Activated B cell treated with CpG ODN at 0.5 μM for 24 hours (primary cell): Measurements from ENCODE around the gene ADAMTS15. TPM values are rescaled to one million over a fixed set of nuclear protein-coding genes. Genes with fewer than 3 reads are reported as not detected.

Experiments used
- ATAC-seq: fragments of 200-7000 bp; cut with Tn5 transposase; one replicate; pipeline ENCODE4 v1.10.0; 2021; ENCODE audit warnings: low read depth, mild to moderate bottlenecking, moderate library complexity
- CTCF ChIA-PET: fragments of 350-600 bp; sonication (Branson Sonifier 250); formaldehyde crosslinking; loops from one replicate; lab custom pipeline; 2021; ENCODE audit warnings: antibody characterized with exemption; lab: Charles Lee
- POLR2A ChIA-PET: fragments of 350-600 bp; sonication (Branson Sonifier 250); formaldehyde crosslinking; loops from one replicate; lab custom pipeline; 2021; ENCODE audit warnings: antibody characterized with exemption; lab: Charles Lee
- DNase-seq: peaks from one replicate; pipeline ENCODE4 v3.0.0; 2022
- H3K27ac Mint-ChIP-seq: one replicate; pipeline ENCODE4 v1.8.0; 2020; ENCODE audit warnings: mixed read lengths
- H3K27me3 Mint-ChIP-seq: one replicate; pipeline ENCODE4 v1.8.0; 2021; ENCODE audit warnings: mixed read lengths
- H3K36me3 Mint-ChIP-seq: one replicate; pipeline ENCODE4 v1.8.0; 2021; ENCODE audit warnings: low read depth, mixed read lengths
- H3K4me1 Mint-ChIP-seq: one replicate; pipeline ENCODE4 v1.8.0; 2021; ENCODE audit warnings: mixed read lengths
- H3K4me3 Mint-ChIP-seq: one replicate; pipeline ENCODE4 v1.8.0; 2020; ENCODE audit warnings: mild to moderate bottlenecking, mixed read lengths
- H3K9me3 Mint-ChIP-seq: one replicate; pipeline ENCODE4 v1.8.0; 2020; ENCODE audit warnings: mixed read lengths
- intact Hi-C: fragments of 100-400 bp; cut with micrococcal nuclease; formaldehyde crosslinking; loops from one replicate; pipeline ENCODE4 v1.15.1; 2024
- total RNA-seq: library from RNA; stranded (reverse); gene quantifications from 2 replicates; pipeline ENCODE4 v1.2.3, GENCODE V29; 2022
- TF ChIP-seq, protein P1 (sequence below): fragments of 200-600 bp; IDR thresholded peaks from one replicate; pipeline ENCODE4 v1.8.0; 2022; ENCODE audit warnings: antibody characterized with exemption, mild to moderate bottlenecking

ADAMTS15 gene
- total RNA-seq, 1 donor from 2014 or later: not detected

GRCh38 chr11:130408401-130408890 lies 40.0 kb upstream of the ADAMTS15 start:
- TF ChIP-seq, protein P1, sequence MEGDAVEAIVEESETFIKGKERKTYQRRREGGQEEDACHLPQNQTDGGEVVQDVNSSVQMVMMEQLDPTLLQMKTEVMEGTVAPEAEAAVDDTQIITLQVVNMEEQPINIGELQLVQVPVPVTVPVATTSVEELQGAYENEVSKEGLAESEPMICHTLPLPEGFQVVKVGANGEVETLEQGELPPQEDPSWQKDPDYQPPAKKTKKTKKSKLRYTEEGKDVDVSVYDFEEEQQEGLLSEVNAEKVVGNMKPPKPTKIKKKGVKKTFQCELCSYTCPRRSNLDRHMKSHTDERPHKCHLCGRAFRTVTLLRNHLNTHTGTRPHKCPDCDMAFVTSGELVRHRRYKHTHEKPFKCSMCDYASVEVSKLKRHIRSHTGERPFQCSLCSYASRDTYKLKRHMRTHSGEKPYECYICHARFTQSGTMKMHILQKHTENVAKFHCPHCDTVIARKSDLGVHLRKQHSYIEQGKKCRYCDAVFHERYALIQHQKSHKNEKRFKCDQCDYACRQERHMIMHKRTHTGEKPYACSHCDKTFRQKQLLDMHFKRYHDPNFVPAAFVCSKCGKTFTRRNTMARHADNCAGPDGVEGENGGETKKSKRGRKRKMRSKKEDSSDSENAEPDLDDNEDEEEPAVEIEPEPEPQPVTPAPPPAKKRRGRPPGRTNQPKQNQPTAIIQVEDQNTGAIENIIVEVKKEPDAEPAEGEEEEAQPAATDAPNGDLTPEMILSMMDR: no peak
- intact Hi-C loops: no loop called here
- DNase-seq (no peak), ATAC-seq (no peak)
- ChIA-PET POLR2A (no interaction called here), CTCF (no interaction called here)
- H3K36me3 Mint-ChIP-seq: no peaks in the 10 kb centered on the region
- peaks cover 29% of the 10 kb centered on the region for H3K27me3 Mint-ChIP-seq
- H3K4me3 Mint-ChIP-seq: no peak overlapping the region
- H3K9me3 Mint-ChIP-seq: no peaks in the 10 kb centered on the region
- H3K27ac Mint-ChIP-seq: no peak overlapping the region
- H3K4me1 Mint-ChIP-seq: no peaks in the 10 kb centered on the region

GRCh38 chr11:130408901-130409300 lies 39.5 kb upstream of the ADAMTS15 start:
- H3K27ac Mint-ChIP-seq: no peak overlapping the region
- TF ChIP-seq, protein P1: no peak
- H3K36me3 Mint-ChIP-seq: no peaks in the 10 kb centered on the region
- H3K9me3 Mint-ChIP-seq: no peaks in the 10 kb centered on the region
- ATAC-seq (no peak), DNase-seq (no peak)
- ChIA-PET CTCF (interaction anchor here (0.6 kb wide), 1 partner anchor 486 kb away, joined by 3 read pairs; no protein-coding TSS in a partner anchor), POLR2A (no interaction called here)
- H3K4me3 Mint-ChIP-seq: no peak overlapping the region
- H3K4me1 Mint-ChIP-seq: no peaks in the 10 kb centered on the region
- intact Hi-C loops: no loop called here
- H3K27me3 Mint-ChIP-seq: peaks cover 26% of the 10 kb centered on the region

- ATAC-seq (no peak), DNase-seq (no peak)
- Mint-ChIP-seq H3K4me3 (no peak overlapping the region), H3K9me3 (no peaks in the 10 kb centered on the region), H3K4me1 (no peaks in the 10 kb centered on the region), H3K27ac (no peak overlapping the region), H3K27me3 (peaks cover 27% of the 10 kb centered on the region), H3K36me3 (no peaks in the 10 kb centered on the region)
- TF ChIP-seq, protein P1: no peak
- intact Hi-C loops: no loop called here
- ChIA-PET CTCF (interaction anchor here (0.7 kb wide), 1 partner anchor 197 kb away, joined by 3 read pairs; no protein-coding TSS in a partner anchor), POLR2A (no interaction called here)
These were observed 38.7 kb upstream of the ADAMTS15 start for GRCh38 chr11:130409594-130410388.

DNA sequence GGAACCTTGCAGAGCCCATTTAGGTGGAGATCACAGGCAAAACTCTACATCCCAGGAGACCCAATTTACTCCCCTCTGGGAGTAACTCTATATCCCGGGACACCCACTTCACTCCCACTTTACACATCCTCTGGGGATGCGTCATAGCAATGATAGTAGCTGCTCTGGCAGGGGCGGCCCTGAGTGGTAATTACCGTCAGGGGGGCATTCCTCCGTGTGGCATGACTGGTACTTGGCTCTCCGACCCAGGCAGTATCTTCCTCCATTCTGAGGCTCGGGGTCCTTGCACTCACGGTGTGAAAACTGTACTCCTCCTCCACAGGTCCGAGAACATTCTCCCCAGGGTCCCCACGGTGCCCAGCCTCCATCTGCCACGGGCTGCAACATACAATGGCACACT lies 37.2 kb upstream of the ADAMTS15 start:
- Mint-ChIP-seq H3K4me1 (no peaks in the 10 kb centered on the region), H3K4me3 (no peak overlapping the region), H3K36me3 (no peaks in the 10 kb centered on the region), H3K27me3 (peaks cover 27% of the 10 kb centered on the region), H3K27ac (no peak overlapping the region), H3K9me3 (no peaks in the 10 kb centered on the region)
- intact Hi-C loops: no loop called here
- ATAC-seq (no peak), DNase-seq (no peak)
- ChIA-PET CTCF (no interaction called here), POLR2A (no interaction called here)
- TF ChIP-seq, protein P1: no peak

- no peaks in the 10 kb centered on the region for H3K9me3 Mint-ChIP-seq
- ChIA-PET CTCF (no interaction called here), POLR2A (no interaction called here)
- no peak overlapping the region for H3K27ac Mint-ChIP-seq
- no peak for ATAC-seq
- TF ChIP-seq, protein P1: no peak
- DNase-seq: no peak
- H3K27me3 Mint-ChIP-seq: peaks cover 35% of the 10 kb centered on the region
- intact Hi-C loops: no loop called here
- no peaks in the 10 kb centered on the region for H3K4me1 Mint-ChIP-seq
- no peaks in the 10 kb centered on the region for H3K36me3 Mint-ChIP-seq
- H3K4me3 Mint-ChIP-seq: no peak overlapping the region
These were observed 34.9 kb upstream of the ADAMTS15 start for GRCh38 chr11:130413405-130414106.
